ENCODE data around the gene ARHGAP11A. TPM values are rescaled to one million over a fixed set of nuclear protein-coding genes. Genes with fewer than 3 reads are reported as not detected.

Gene ARHGAP11A
- total and polyA plus RNA-seq, 12 donors, result 0.30 to 10.6 (median 2.4) TPM

DNA sequence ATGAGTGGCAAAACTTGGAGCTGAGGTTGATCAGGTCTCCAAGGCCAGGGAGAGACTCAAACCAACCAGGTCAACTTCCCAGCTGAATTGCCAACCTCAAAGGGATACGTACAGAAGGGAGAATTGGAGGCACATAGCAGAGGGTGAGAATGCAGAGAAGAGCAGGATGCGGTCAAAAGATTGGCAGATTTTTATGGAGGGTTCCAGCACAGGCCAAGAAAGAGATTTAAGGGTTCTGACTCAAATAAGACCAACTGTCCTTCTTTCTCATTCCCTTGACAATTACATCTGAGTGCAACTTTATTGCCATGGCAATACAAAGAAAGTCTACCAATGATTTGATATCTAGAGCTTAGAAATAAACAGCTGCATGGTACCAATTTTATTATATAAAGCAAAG is 59.4 kb downstream of the ARHGAP11A start:
- 86 to 94% methylated on average over 2 of the region's 2 CpGs for WGBS, 2 donors

DNA sequence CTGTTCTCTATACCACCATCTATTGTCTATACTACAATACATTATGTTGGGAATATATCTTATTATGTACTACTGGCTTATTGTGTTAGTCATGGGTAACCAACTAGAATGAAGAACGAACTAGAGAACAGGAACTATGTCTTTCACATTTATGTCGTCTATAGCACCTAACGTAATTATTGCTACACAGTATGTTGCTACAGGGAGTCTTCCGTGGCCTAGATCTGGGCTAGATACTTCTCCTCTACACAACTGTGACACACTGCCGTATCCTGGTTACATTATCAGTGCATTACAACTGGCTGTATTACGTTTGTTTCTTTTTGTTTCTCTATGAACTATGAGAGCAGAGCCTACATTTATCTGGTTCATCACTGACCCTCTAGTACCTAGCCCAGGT is 60.2 kb downstream of the ARHGAP11A start:
- Histone ChIP-seq H3K4me3 (no peak overlapping the region), H3K4me1 (peaks cover 0 to 5% (median 0%) of the 10 kb centered on the region in 9 donors), H3K27me3 (peaks cover 0 to 4% (median 0%) of the 10 kb centered on the region in 7 donors), H3K36me3 (no peaks in the 10 kb centered on the region), H3K27ac (no peak overlapping the region), H3K9me3 (no peaks in the 10 kb centered on the region)
- intact Hi-C loops (cut with DNase I), result loop anchor here in 1 of 10 donors (10.0 kb wide), 1 partner anchor 159 kb away; no protein-coding TSS in a partner anchor
- ATAC-seq (no peak), DNase-seq (no peak)
- 70 to 84% methylated on average over 6 of the region's 6 CpGs for WGBS, 2 donors
- TF ChIP-seq, protein P1, sequence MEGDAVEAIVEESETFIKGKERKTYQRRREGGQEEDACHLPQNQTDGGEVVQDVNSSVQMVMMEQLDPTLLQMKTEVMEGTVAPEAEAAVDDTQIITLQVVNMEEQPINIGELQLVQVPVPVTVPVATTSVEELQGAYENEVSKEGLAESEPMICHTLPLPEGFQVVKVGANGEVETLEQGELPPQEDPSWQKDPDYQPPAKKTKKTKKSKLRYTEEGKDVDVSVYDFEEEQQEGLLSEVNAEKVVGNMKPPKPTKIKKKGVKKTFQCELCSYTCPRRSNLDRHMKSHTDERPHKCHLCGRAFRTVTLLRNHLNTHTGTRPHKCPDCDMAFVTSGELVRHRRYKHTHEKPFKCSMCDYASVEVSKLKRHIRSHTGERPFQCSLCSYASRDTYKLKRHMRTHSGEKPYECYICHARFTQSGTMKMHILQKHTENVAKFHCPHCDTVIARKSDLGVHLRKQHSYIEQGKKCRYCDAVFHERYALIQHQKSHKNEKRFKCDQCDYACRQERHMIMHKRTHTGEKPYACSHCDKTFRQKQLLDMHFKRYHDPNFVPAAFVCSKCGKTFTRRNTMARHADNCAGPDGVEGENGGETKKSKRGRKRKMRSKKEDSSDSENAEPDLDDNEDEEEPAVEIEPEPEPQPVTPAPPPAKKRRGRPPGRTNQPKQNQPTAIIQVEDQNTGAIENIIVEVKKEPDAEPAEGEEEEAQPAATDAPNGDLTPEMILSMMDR (IDR thresholded peaks at IDR 0.05), result no peak

More for the DNA sequence above, 59.4 kb downstream of the ARHGAP11A start:
- H3K4me3 ChIP-seq, result no peak overlapping the region
- peaks cover 0 to 4% (median 0%) of the 10 kb centered on the region in 7 donors for H3K27me3 ChIP-seq
- H3K4me1 ChIP-seq, result peaks cover 0 to 5% (median 0%) of the 10 kb centered on the region in 9 donors
- TF ChIP-seq, protein P1 (IDR thresholded peaks at IDR 0.05), result no peak
- no peaks in the 10 kb centered on the region for H3K36me3 ChIP-seq
- H3K9me3 ChIP-seq, result no peaks in the 10 kb centered on the region
- ATAC-seq (no peak), DNase-seq (no peak)
- H3K27ac ChIP-seq, result no peak overlapping the region
- intact Hi-C loops (cut with DNase I), result loop anchor here in 1 of 10 donors (10.0 kb wide), 1 partner anchor 160 kb away; no protein-coding TSS in a partner anchor

DNA sequence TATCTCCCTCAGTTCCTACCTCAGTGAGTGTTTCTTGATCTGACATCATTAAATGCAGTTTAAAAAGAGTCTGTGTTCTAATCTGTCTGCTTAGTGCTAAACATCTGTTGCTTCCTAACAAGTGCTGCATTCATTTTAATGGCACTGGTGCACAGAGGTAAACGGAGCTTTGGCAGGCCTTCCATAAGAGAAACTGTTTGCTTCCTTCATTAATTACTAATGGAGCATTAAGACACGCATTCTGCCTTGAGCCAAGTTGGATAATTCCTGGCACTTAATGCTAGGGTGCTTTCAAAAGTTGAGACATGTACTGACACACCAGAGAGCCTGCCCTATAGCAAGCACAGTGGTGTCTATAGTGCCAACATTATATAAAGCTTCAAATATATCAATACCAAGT is 60.9 kb downstream of the ARHGAP11A start:
- DNase-seq, result no peak
- ATAC-seq, result no peak
- Histone ChIP-seq H3K27ac (no peak overlapping the region), H3K36me3 (no peaks in the 10 kb centered on the region), H3K4me1 (peaks cover 0 to 5% (median 0%) of the 10 kb centered on the region in 9 donors), H3K27me3 (peaks cover 0 to 4% (median 0%) of the 10 kb centered on the region in 7 donors), H3K9me3 (no peaks in the 10 kb centered on the region), H3K4me3 (no peak overlapping the region)
- intact Hi-C loops (cut with DNase I), result loop anchor here in 1 of 10 donors (10.0 kb wide), 1 partner anchor 159 kb away; no protein-coding TSS in a partner anchor
- TF ChIP-seq, protein P1 (IDR thresholded peaks at IDR 0.05), result no peak
- WGBS, 2 donors, result 72 to 81% methylated on average over 2 of the region's 2 CpGs

DNA sequence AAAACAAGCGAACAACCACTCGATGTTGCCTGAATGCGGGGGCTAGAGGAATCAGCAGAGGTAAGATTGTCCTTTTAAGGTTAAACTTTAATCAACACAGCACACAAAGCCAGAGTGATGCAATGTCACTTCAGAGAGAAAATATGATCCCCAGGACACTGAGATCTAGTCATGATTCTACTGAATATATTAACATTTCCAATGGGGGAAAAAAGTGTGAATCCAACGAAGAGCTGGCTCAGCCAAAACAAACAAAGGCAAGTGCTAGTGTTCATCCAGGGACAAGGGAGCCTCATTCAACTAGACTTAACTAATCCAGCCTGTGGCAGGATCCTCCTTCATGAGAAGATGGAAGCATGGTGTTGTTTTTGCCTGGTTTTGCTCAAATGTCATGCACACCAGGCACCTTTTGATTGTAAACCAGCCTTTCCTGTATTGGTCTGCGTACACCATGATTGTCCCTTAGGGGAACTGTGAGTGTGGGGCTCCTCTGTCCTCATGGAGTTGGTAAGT is 62.0 kb downstream of the ARHGAP11A start:
- no peak for DNase-seq
- Histone ChIP-seq H3K27me3 (peaks cover 0 to 4% (median 0%) of the 10 kb centered on the region in 7 donors), H3K9me3 (no peaks in the 10 kb centered on the region), H3K27ac (no peak overlapping the region), H3K4me1 (peaks cover 0 to 9% (median 0%) of the 10 kb centered on the region in 9 donors), H3K36me3 (no peaks in the 10 kb centered on the region), H3K4me3 (no peak overlapping the region)
- no peak for ATAC-seq
- WGBS, 2 donors, result 74 to 80% methylated on average over 5 of the region's 5 CpGs
- intact Hi-C loops (cut with DNase I), result loop anchor here in 1 of 10 donors (10.0 kb wide), 1 partner anchor 158 kb away; no protein-coding TSS in a partner anchor
- TF ChIP-seq, protein P1 (IDR thresholded peaks at IDR 0.05), result no peak

All from heart right ventricle (tissue), 16 donors.